HUES64 (cell line): ENCODE results near the gene NR6A1.

Experiments
- H3K27ac ChIP-seq: 2 replicates; pipeline ENCODE4 v1.7.0; 2013; ENCODE audit warnings: low read depth, low read length, inconsistent platforms
- H3K27me3 ChIP-seq: 2 replicates; pipeline ENCODE4 v1.6.1; 2013; ENCODE audit warnings: mild to moderate bottlenecking, low read length; ENCODE audit not compliant: insufficient read depth
- H3K36me3 ChIP-seq: 2 replicates; pipeline ENCODE4 v1.6.1; 2013; ENCODE audit warnings: mild to moderate bottlenecking, low read length; ENCODE audit not compliant: insufficient read depth
- H3K4me1 ChIP-seq: 2 replicates; pipeline ENCODE4 v1.6.1; 2013; ENCODE audit warnings: mild to moderate bottlenecking, low read length, moderate library complexity; ENCODE audit not compliant: insufficient read depth
- H3K4me3 ChIP-seq: 2 replicates; pipeline ENCODE4 v1.5.1; 2013; ENCODE audit warnings: mild to moderate bottlenecking, low read length, moderate library complexity
- H3K9ac ChIP-seq: 2 replicates; pipeline ENCODE4 v1.6.1; 2013; ENCODE audit warnings: mild to moderate bottlenecking, low read depth, low read length
- H3K9me3 ChIP-seq: 2 replicates; pipeline ENCODE4 v1.6.1; 2013; ENCODE audit warnings: low read depth, low read length; ENCODE audit not compliant: insufficient read depth
- WGBS: fragments of 150-250, 120-280 bp; methylation state at CpG from one replicate; pipeline ENCODE4 v1.1.7; 2013; ENCODE audit warnings: missing lambda C conversion rate; 5-methylcytosine and 5-hydroxymethylcytosine counted together

NR6A1 gene

DNA sequence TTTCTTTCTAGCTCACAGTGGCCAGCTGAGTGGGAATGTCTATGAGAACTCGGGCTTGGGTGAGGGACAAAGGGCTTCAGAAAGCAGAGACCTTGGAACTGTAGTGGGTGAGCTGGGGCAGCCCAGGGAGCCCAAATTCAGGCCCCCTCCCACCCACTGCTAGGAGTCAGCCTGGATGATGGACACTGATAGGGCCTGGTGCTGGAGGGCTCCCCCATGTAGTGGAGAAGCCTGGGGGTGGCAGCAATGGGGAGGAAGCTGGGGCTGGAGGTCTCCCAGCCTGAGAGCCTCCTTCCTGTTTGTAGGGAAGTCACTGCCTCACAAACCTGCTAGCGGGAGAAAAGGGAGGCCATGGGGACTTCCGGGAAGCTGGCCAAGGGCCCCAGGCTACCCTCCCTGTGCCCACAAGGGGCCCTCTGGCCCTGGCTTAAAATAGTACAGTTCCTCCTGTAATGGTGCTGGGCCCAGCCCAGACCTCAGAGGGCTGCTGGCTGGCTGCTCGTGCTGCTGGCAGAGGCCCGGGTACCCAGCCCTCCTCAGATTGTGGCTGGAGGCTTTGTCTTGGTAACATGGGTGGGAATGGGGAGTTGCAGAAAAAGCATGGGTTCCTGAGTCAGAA, 257.6 kb downstream of the NR6A1 start:
- Histone ChIP-seq H3K27me3 (no peaks in the 10 kb centered on the region), H3K9ac (no peak overlapping the region), H3K27ac (no peak overlapping the region), H3K4me1 (no peaks in the 10 kb centered on the region; the same call in 1 of the 2 replicates), H3K9me3 (no peaks in the 10 kb centered on the region), H3K36me3 (no peaks in the 10 kb centered on the region), H3K4me3 (no peak overlapping the region)
- WGBS, result 90% methylated on average over 5 of the region's 5 CpGs

GRCh38 chr9:124512806-124513204, 258.3 kb downstream of the NR6A1 start:
- Histone ChIP-seq H3K4me3 (no peak overlapping the region), H3K9me3 (no peaks in the 10 kb centered on the region), H3K36me3 (no peaks in the 10 kb centered on the region), H3K27me3 (no peaks in the 10 kb centered on the region), H3K4me1 (no peaks in the 10 kb centered on the region; the same call in 1 of the 2 replicates), H3K27ac (no peak overlapping the region), H3K9ac (no peak overlapping the region)
- WGBS, result 90% methylated on average over 9 of the region's 9 CpGs

DNA sequence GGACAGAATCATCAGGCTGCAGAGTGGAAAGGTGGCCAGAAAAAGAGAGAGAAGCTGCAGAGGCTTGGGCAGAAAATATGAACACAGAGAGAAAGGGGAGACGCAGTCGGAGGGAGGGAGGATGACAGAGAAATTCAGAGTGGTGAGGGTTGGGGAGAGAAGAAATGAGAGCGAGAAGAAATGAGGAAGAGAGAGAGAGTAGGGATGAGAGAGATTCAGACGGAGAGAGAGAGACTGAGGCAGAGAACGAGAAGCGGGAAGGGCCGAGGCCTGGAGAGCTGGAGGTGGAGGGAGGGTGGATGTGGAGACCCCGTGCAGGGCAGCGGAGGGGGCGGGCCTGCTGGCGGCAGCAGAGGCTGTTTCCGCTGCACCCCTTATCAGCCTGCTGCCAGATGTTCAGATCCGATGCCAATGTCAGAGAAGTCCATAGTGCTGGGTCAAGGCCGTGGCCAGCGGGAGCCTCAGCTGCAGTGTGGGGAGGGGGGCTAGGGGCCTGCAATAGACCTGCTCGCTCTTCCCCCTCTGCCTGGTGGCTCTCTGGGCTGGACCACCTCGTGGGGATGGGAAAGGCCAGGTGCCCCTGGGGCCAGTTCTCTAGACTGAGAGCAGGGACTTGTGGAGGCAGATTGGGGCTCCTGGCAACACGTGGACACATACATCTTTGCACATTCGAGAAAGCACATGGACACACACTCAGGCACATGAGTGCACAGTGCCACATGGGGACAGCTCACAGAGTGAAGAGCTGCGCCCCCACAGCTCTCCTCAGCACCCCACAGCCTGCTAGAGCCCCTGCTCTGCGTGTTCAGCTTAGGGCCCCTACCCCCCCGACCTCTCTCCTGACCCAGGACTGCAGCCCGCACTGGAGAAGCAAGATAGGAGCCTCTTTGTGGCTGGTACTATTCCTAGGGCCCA, 259.0 kb downstream of the NR6A1 start:
- 77% methylated on average over 23 of the region's 23 CpGs for WGBS
- Histone ChIP-seq H3K27me3 (no peaks in the 10 kb centered on the region), H3K4me3 (no peak overlapping the region), H3K9ac (no peak overlapping the region), H3K9me3 (no peaks in the 10 kb centered on the region), H3K4me1 (no peaks in the 10 kb centered on the region; the same call in 1 of the 2 replicates), H3K36me3 (no peaks in the 10 kb centered on the region), H3K27ac (no peak overlapping the region)

GRCh38 chr9:124511426-124511840, 259.7 kb downstream of the NR6A1 start:
- 64% methylated on average over 5 of the region's 6 CpGs for WGBS
- no peak overlapping the region for H3K9ac ChIP-seq
- H3K27ac ChIP-seq, result no peak overlapping the region
- no peaks in the 10 kb centered on the region; the same call in 1 of the 2 replicates for H3K4me1 ChIP-seq
- no peaks in the 10 kb centered on the region for H3K36me3 ChIP-seq
- H3K9me3 ChIP-seq, result no peaks in the 10 kb centered on the region
- H3K27me3 ChIP-seq, result peaks cover 6% of the 10 kb centered on the region; the same call in 1 of the 2 replicates
- no peak overlapping the region for H3K4me3 ChIP-seq

- 91% methylated on average over 8 of the region's 9 CpGs for WGBS
- Histone ChIP-seq H3K27me3 (peaks cover 12% of the 10 kb centered on the region), H3K4me1 (no peaks in the 10 kb centered on the region; the same call in 1 of the 2 replicates), H3K36me3 (no peaks in the 10 kb centered on the region), H3K9me3 (no peaks in the 10 kb centered on the region), H3K4me3 (no peak overlapping the region), H3K27ac (no peak overlapping the region), H3K9ac (no peak overlapping the region)
Measured at GRCh38 chr9:124510650-124511425, 260.3 kb downstream of the NR6A1 start.

DNA sequence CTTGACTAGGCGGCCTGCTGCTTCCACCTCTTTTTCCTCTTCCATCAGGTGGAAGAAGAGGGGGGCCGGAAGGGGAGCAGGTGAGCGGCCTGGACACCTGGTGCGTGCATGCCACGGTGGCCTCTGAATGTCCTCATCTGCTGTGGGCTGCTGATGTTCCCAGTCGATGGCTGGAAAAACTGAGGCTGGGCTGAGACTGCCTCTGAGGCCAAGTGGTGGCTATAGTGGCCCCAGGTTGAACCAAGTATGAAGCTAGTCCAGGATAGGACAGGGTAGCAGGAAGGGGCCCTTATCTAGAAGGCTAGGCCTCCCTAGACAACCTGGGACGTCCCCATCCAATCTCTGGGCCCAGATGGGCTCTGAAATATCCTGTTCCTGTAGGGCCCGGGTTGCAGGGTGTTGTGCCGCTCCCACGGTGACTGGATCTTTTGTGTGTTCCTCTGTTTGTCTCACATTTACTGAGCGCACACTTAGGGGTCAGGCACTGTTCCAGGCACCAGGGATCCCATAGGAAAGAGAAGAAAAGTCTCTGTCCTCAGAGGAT, 263.2 kb downstream of the NR6A1 start:
- Histone ChIP-seq H3K9ac (no peak overlapping the region), H3K9me3 (no peaks in the 10 kb centered on the region), H3K4me3 (no peak overlapping the region), H3K36me3 (no peaks in the 10 kb centered on the region), H3K27ac (no peak overlapping the region), H3K27me3 (peaks cover 40% of the 10 kb centered on the region), H3K4me1 (peaks cover 3% of the 10 kb centered on the region; the same call in 1 of the 2 replicates)
- 93% methylated on average over 11 of the region's 11 CpGs for WGBS

GRCh38 chr9:124506931-124507879, 263.9 kb downstream of the NR6A1 start, which contains the start of gene NR5A1:
Gene NR5A1 (minus strand): TSS chr9:124507399. CDS start chr9:124503395, 4,004 bp downstream.
- Histone ChIP-seq H3K9me3 (no peaks in the 10 kb centered on the region), H3K27me3 (peaks cover 47% of the 10 kb centered on the region), H3K27ac (no peak within 1 kb of the TSS), H3K4me1 (peaks cover 3% of the 10 kb centered on the region; the same call in 1 of the 2 replicates), H3K36me3 (no peaks in the 10 kb centered on the region), H3K9ac (no peak within 1 kb of the TSS), H3K4me3 (no peak within 1 kb of the TSS)
- WGBS, result 91% methylated on average over 34 of the region's 34 CpGs

- Histone ChIP-seq H3K4me3 (no peak overlapping the region), H3K4me1 (peaks cover 3% of the 10 kb centered on the region; the same call in 1 of the 2 replicates), H3K27me3 (peaks cover 55% of the 10 kb centered on the region), H3K36me3 (no peaks in the 10 kb centered on the region), H3K9me3 (no peaks in the 10 kb centered on the region), H3K9ac (no peak overlapping the region), H3K27ac (no peak overlapping the region)
- 72% methylated on average over 8 of the region's 8 CpGs for WGBS
Measured at GRCh38 chr9:124506433-124506832, 264.7 kb downstream of the NR6A1 start.

DNA sequence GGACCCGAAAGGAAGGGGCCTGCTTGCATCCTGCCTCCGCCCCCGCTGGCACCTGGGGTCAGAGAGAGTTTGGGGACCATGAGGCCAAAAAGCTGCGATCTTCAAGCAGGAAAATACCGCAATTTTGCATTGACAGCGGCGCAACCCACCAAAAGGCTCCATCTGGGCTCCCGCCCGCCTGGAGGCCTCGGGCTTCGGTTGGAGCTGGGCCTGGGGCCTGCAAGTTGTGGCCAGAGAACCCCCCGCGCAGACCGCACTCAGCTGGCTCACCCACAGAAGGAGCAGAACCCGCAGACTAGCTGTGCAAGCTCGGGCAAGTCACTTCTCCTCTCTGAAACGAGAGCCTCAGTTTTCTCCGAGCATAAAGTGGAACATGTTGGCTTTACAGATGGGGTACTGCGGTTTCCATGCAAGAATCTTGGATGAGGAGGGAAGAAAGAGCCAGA, 265.2 kb downstream of the NR6A1 start:
- Histone ChIP-seq H3K4me3 (no peak overlapping the region), H3K9me3 (no peaks in the 10 kb centered on the region), H3K9ac (no peak overlapping the region), H3K27me3 (peaks cover 60% of the 10 kb centered on the region), H3K4me1 (peaks cover 3% of the 10 kb centered on the region; the same call in 1 of the 2 replicates), H3K36me3 (no peaks in the 10 kb centered on the region), H3K27ac (no peak overlapping the region)
- 89% methylated on average over 19 of the region's 19 CpGs for WGBS
